Endothelial cell of umbilical vein (primary cell): ENCODE measurements around the gene ZDHHC24. TPM values are rescaled to one million over a fixed set of nuclear protein-coding genes. Genes with fewer than 3 reads are reported as not detected.

Source experiments
- BruUV-seq: library from RNA; stranded (reverse); fragments of 400-500 nt; replicated peaks from 2 replicates; lab custom pipeline; 2021; lab: Mats Ljungman, UMichigan
- CTCF ChIA-PET: fragments of 300-600, 350-600 bp; sonication (Branson Sonifier 250); formaldehyde crosslinking; loops from one replicate; lab custom pipeline; 2021; ENCODE audit warnings: antibody characterized with exemption, inconsistent platforms; lab: Charles Lee
- POLR2A ChIA-PET: fragments of 300-600, 350-600 bp; sonication (Branson Sonifier 250); formaldehyde crosslinking; loops from one replicate; lab custom pipeline; 2021; ENCODE audit warnings: antibody characterized with exemption, inconsistent platforms; lab: Charles Lee
- DNase-seq: peaks from one replicate; pipeline ENCODE4 v3.0.0-alpha.2; 2011; ENCODE audit warnings: low read depth, low spot score
- FAIRE-seq: peaks from 2 replicates; lab custom pipeline; 2011; peaks lifted over from hg19 to GRCh38; lab: Jason Lieb, UNC
- H2AFZ ChIP-seq: 2 replicates; pipeline ENCODE4 v1.6.0; 2012; ENCODE audit warnings: low read depth, low read length, control low read depth, inconsistent platforms
- H3K27ac ChIP-seq: 2 replicates; pipeline ENCODE4 v1.5.1; 2011; ENCODE audit warnings: low read depth, mild to moderate bottlenecking, control low read depth, low read length, moderate library complexity; ENCODE audit not compliant: insufficient read depth
- H3K27me3 ChIP-seq, 2 experiments: 2 replicates each; pipeline versions ENCODE4 v1.6.0 to v1.6.1; 2011; ENCODE audit warnings: low read length in 2 of 2, mixed read lengths in 1 of 2; ENCODE audit not compliant: control insufficient read depth in 2 of 2, insufficient read depth in 2 of 2
- H3K36me3 ChIP-seq, 2 experiments: 2 replicates in 1 of 2; 3 replicates in 1 of 2; pipeline ENCODE4 v1.5.1; 2011; ENCODE audit warnings: low read length in 2 of 2, mild to moderate bottlenecking in 1 of 2, moderate library complexity in 1 of 2; ENCODE audit not compliant: control insufficient read depth in 2 of 2, insufficient read depth in 2 of 2; ENCODE audit errors: extremely low read depth in 1 of 2
- H3K4me1 ChIP-seq: 3 replicates; pipeline ENCODE4 v1.5.1; 2011; ENCODE audit warnings: mild to moderate bottlenecking, low read length; ENCODE audit not compliant: control insufficient read depth, insufficient read depth; ENCODE audit errors: extremely low read depth
- H3K4me2 ChIP-seq: 2 replicates; pipeline ENCODE4 v1.6.1; 2011; ENCODE audit warnings: low read length, control low read depth, mixed read lengths; ENCODE audit not compliant: insufficient read depth
- H3K4me3 ChIP-seq, 3 experiments: fragments of 200-600 bp in 1 of 3; sonication (generic), shearing (Covaris generic) in 1 of 3; replicated peaks in 1 of 3; 2 replicates each; pipeline ENCODE4 v1.5.1; 2011 to 2016; ENCODE audit warnings: control low read depth in 3 of 3, low read length in 3 of 3, mild to moderate bottlenecking in 2 of 3, inconsistent platforms in 1 of 3, low read depth in 1 of 3, moderate library complexity in 1 of 3; ENCODE audit not compliant: insufficient read depth in 1 of 3
- H3K79me2 ChIP-seq: 2 replicates; pipeline ENCODE4 v1.6.0; 2012; ENCODE audit warnings: low read length, inconsistent platforms; ENCODE audit not compliant: control insufficient read depth, insufficient read depth
- H3K9ac ChIP-seq: replicated peaks from 2 replicates; pipeline ENCODE3; 2011; ENCODE audit warnings: low read length, control low read depth; ENCODE audit not compliant: insufficient read depth; ENCODE audit errors: extremely low read depth
- H3K9me1 ChIP-seq: replicated peaks from 3 replicates; pipeline ENCODE4 v1.6.0; 2011; ENCODE audit warnings: mild to moderate bottlenecking, low read length; ENCODE audit not compliant: control insufficient read depth, insufficient read depth; ENCODE audit errors: extremely low read depth
- H3K9me3 ChIP-seq: replicated peaks from 2 replicates; pipeline ENCODE4 v1.5.1; 2012; ENCODE audit warnings: low read length, inconsistent platforms; ENCODE audit not compliant: control insufficient read depth, insufficient read depth
- H4K20me1 ChIP-seq: replicated peaks from 2 replicates; pipeline ENCODE3; 2011; ENCODE audit warnings: mild to moderate bottlenecking, low read length; ENCODE audit not compliant: control insufficient read depth, insufficient read depth; ENCODE audit errors: extremely low read depth
- CTCF ChIP-seq, 2 donors: IDR thresholded peaks; 1 replicate in 1 of 2; 2 replicates in 1 of 2; pipeline ENCODE4 v1.5.1; 2011; ENCODE audit warnings: low read length in 2 of 2, mild to moderate bottlenecking in 2 of 2, moderate library complexity in 2 of 2, control low read depth in 1 of 2, inconsistent platforms in 1 of 2, low read depth in 1 of 2; ENCODE audit not compliant: insufficient read depth in 1 of 2; ENCODE audit errors: extremely low read depth in 1 of 2
- GATA2 ChIP-seq: IDR thresholded peaks from 2 replicates; pipeline ENCODE4 v1.7.0; 2011; ENCODE audit warnings: low read depth, mild to moderate bottlenecking, moderate library complexity, mixed read lengths, low read length; ENCODE audit not compliant: insufficient read length, insufficient read depth
- POLR2A ChIP-seq: IDR thresholded peaks from 2 replicates; pipeline ENCODE4 v1.6.1; 2012; ENCODE audit warnings: low read depth, mild to moderate bottlenecking, control low read depth, low read length
- POLR2AphosphoS5 ChIP-seq: IDR thresholded peaks from 2 replicates; pipeline ENCODE4 v1.6.1; 2012; ENCODE audit warnings: low read depth, mild to moderate bottlenecking, control low read depth, low read length, moderate library complexity; ENCODE audit not compliant: insufficient read depth
- dilution Hi-C: fragments of 300-500 bp; cut with MboI; formaldehyde crosslinking; loops from one replicate; pipeline ENCODE4 v1.15.0; 2019; ENCODE audit warnings: low sequenced_read_pairs; ENCODE audit not compliant: extremely low pct_ligation_motif_present
- intact Hi-C: fragments of 100-400 bp; cut with micrococcal nuclease; formaldehyde crosslinking; loops from one replicate; pipeline ENCODE4 v1.10.0; 2022
- polyA plus RNA-seq, 4 experiments: library from polyadenylated mRNA; depleted of rRNA in 3 of 4; stranded (reverse) in 3 of 4; unstranded in 1 of 4; fragments of >200 nt; gene quantifications; 2 replicates each; pipeline versions ENCODE4 v1.2.1 to v1.2.3, GENCODE V29; 2011 to 2012; ENCODE audit warnings: missing spikeins in 1 of 4
- total RNA-seq: library from RNA; stranded (reverse); gene quantifications from 2 replicates; pipeline ENCODE4 v1.2.3, GENCODE V29; 2021

The ZDHHC24 gene
- total and polyA plus RNA-seq, 2 donors (not counting 3 experiments of a cell fraction or from before 2014, with no cell fraction given), result 20.1 to 21.1 TPM

- Histone ChIP-seq H4K20me1 (no peaks in the 10 kb centered on the region), H3K9ac (peak overlapping the region; percentile 25), H3K79me2 (peaks cover 5% of the 10 kb centered on the region), H3K27ac (peak overlapping the region; percentile 61), H2AFZ (peak overlapping the region; percentile 47), H3K4me2 (peak overlapping the region; percentile 41), H3K27me3 (no peaks in the 10 kb centered on the region), H3K4me1 (peaks cover 33% of the 10 kb centered on the region), H3K4me3 (peak overlapping the region in 2 of 3 experiments; percentile 0 to 1), H3K36me3 (peaks cover 0 to 14% of the 10 kb centered on the region in 2 experiments), H3K9me1 (no peaks in the 10 kb centered on the region), H3K9me3 (no peaks in the 10 kb centered on the region)
- BruUV-seq, result no TSS peak
- peak; percentile 91 for DNase-seq
- FAIRE-seq, result peak; percentile 94
- ChIA-PET POLR2A (interaction anchor here (0.6 kb wide), 1 partner anchor 609 kb away, joined by 3 read pairs; no protein-coding TSS in a partner anchor), CTCF (interaction anchor here (2.2 to 2.8 kb wide), 2 partner anchors 11 to 135 kb away, joined by 8 to 28 read pairs; partner anchors contain the start of gene RBM4B)
- dilution Hi-C loops (no loop called here), intact Hi-C loops (loop anchor here (1.0 to 2.0 kb wide), 3 partner anchors 33 to 135 kb away; partner anchors contain the start of gene BBS1)
- TF ChIP-seq CTCF (IDR thresholded peaks at IDR 0.05; ENCODE audit: extremely low read depth in 1 of 2, insufficient read depth in 1 of 2, low read depth in 1 of 2, low read length in 2 of 2) (peak; percentile 72 to 94), POLR2AphosphoS5 (peak; percentile 92), POLR2A (peak; percentile 78), GATA2 (no peak)
These were observed 2.4 kb downstream of the ZDHHC24 start for GRCh38 chr11:66543263-66544107.
